ENCODE results near the gene CRYM.

DNA sequence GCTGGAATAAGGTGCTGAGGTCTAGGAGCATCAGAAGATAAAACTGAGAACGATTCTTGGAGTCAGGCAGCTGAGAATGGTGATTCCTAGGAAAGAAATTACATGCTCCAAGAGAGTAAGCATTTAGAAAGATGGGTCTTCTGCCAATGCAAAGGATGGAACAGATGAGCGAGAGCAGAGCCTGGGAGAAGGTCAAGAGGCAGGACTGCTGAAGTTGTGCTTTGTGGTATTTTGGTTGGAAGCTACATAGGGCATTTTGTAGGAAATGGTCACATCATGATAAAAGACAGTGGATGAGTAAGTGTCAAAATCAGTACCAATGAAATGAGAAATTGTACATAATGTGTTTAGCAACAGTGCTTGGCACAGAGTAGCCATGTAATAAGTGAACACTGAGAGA lies 1.4 kb upstream of the CRYM start:
- TF ChIP-seq CTCF (conservative IDR thresholded peaks at IDR 0.05) (no peak), EZH2 (IDR thresholded peaks at IDR 0.05; ENCODE audit: low read depth) (no peak)

Data from PC-9 (cell line).